ENCODE measurements around the gene MICAL1. TPM values are rescaled to one million over a fixed set of nuclear protein-coding genes. Genes with fewer than 3 reads are reported as not detected.
A peak's percentile ranks its signal among the peaks of the same experiment; 100 is the strongest.

MICAL1 gene
- total and polyA plus RNA-seq, 2 of the 8 experiments (the other 6 are each of a cell fraction or from before 2014, with no cell fraction given), result 42.5 to 55.4 TPM

- H2BK12ac ChIP-seq (ENCODE audit: low read depth, low read length), result no peak within 1 kb of the TSS
- peaks cover 0 to 8% of the 10 kb centered on the region in 2 experiments for H4K20me1 ChIP-seq (replicated peaks in 1 of 2; ENCODE audit: control insufficient read depth in 1 of 2, insufficient read depth in 2 of 2, low read length in 2 of 2)
- H3K9me3 ChIP-seq (ENCODE audit: insufficient read depth in 2 of 2, low read depth in 1 of 2, low read length in 1 of 2), result no peaks in the 10 kb centered on the region
- H2AK5ac ChIP-seq (ENCODE audit: low read depth, low read length), result no peak within 1 kb of the TSS
- H2BK5ac ChIP-seq (ENCODE audit: low read depth, low read length), result no peak within 1 kb of the TSS
- H3K79me1 ChIP-seq (ENCODE audit: low read depth, low read length), result peaks cover 3% of the 10 kb centered on the region
- peak within 1 kb of the TSS; percentile 72 to 81 for H3K4me2 ChIP-seq (ENCODE audit: insufficient read depth in 1 of 2, low read depth in 2 of 2, low read length in 2 of 2)
- DNase-seq (ENCODE audit: low read depth in 1 of 2, low spot score in 2 of 2) (peak; percentile 70 to 85), FAIRE-seq (no peak)
- H3K4ac ChIP-seq (replicated peaks; ENCODE audit: insufficient read length, low read depth, low read length), result no peak within 1 kb of the TSS
- peak within 1 kb of the TSS; percentile 61 to 94 (median 90) for H3K4me3 ChIP-seq (ENCODE audit: extremely low read depth in 1 of 4, insufficient read depth in 2 of 4, low read depth in 3 of 4, low read length in 4 of 4)
- H4K5ac ChIP-seq (ENCODE audit: insufficient read length, low read depth, low read length), result peak within 1 kb of the TSS; percentile 36
- ChIA-PET POLR2A (ENCODE audit: partially characterized antibody) (interaction anchor here (0.9 to 1.8 kb wide), 3 partner anchors 25 to 42 kb away, joined by 3 to 8 read pairs (median 4); partner anchors contain the start of genes PPIL6 and SMPD2), CTCF (ENCODE audit: partially characterized antibody) (interaction anchor here (1.1 to 1.5 kb wide), 2 partner anchors 41 to 192 kb away, joined by 3 to 4 read pairs; no protein-coding TSS in a partner anchor)
- no peak within 1 kb of the TSS for H3K14ac ChIP-seq (ENCODE audit: insufficient read length)
- H3K4me1 ChIP-seq (replicated peaks in 1 of 4; ENCODE audit: control insufficient read depth in 3 of 4, insufficient read depth in 4 of 4, low read length in 3 of 4), result peaks cover 2 to 15% (median 6%) of the 10 kb centered on the region in 4 experiments; a peak in 6 of 7 replicates
- WGBS, 2 experiments (ENCODE audit: extremely low coverage in 1 of 2, insufficient coverage in 1 of 2, insufficient read length in 1 of 2, insufficient replicate concordance in 2 of 2, low coverage in 1 of 2, low lambda C conversion rate in 2 of 2, missing lambda C conversion rate in 1 of 2), result 1% methylated on average over 24 of the region's 97 CpGs; no CpG with 5 or more reads in 1 of the 2 experiments
- peak within 1 kb of the TSS; percentile 70 for H4K8ac ChIP-seq (ENCODE audit: extremely low read depth, insufficient read depth, low read length)
- H2AFZ ChIP-seq (ENCODE audit: low read length), result peak within 1 kb of the TSS; percentile 64
- no peak within 1 kb of the TSS for H2BK15ac ChIP-seq (ENCODE audit: low read length)
- H3K18ac ChIP-seq (ENCODE audit: extremely low read depth, low read length), result no peak within 1 kb of the TSS
- H4K91ac ChIP-seq (replicated peaks; ENCODE audit: insufficient read length, low read length), result no peak within 1 kb of the TSS
- no peak within 1 kb of the TSS for H2BK20ac ChIP-seq (ENCODE audit: low read length)
- no peak within 1 kb of the TSS for H2BK120ac ChIP-seq (replicated peaks; ENCODE audit: low read depth, low read length)
- peak within 1 kb of the TSS; percentile 42 for H3K56ac ChIP-seq (replicated peaks; ENCODE audit: insufficient read length, low read depth, low read length)
- H3K9ac ChIP-seq (replicated peaks in 1 of 4; ENCODE audit: extremely low read depth in 1 of 4, low read depth in 3 of 4, low read length in 3 of 4), result peak within 1 kb of the TSS; percentile 52 to 95 (median 79)
- peak within 1 kb of the TSS; percentile 49; the same call in 1 of the 2 replicates for H3K27ac ChIP-seq (ENCODE audit: low read depth, low read length)
- no peaks in the 10 kb centered on the region for H3K27me3 ChIP-seq (replicated peaks in 1 of 4; ENCODE audit: control insufficient read depth in 3 of 4, extremely low read depth in 1 of 4, insufficient read depth in 3 of 4, low read length in 3 of 4)
- no peak within 1 kb of the TSS for H3K23ac ChIP-seq (ENCODE audit: insufficient read length)
- H3K23me2 ChIP-seq (ENCODE audit: low read depth, low read length), result peaks cover 7% of the 10 kb centered on the region; the same call in 1 of the 2 replicates
- peaks cover 4 to 28% (median 16%) of the 10 kb centered on the region in 4 experiments; a peak in 7 of 8 replicates for H3K36me3 ChIP-seq (ENCODE audit: control insufficient read depth in 2 of 4, insufficient read depth in 4 of 4, low read length in 3 of 4)
- H3K79me2 ChIP-seq (ENCODE audit: control insufficient read depth in 1 of 2, insufficient read depth in 2 of 2, low read length in 2 of 2), result peaks cover 20 to 44% of the 10 kb centered on the region in 2 experiments
- peak; percentile 74 for TF ChIP-seq E2F6 (IDR thresholded peaks at IDR 0.05)
- peak; percentile 37; the same call in 1 of the 2 replicates for TF ChIP-seq NRF1 (IDR thresholded peaks at IDR 0.05; ENCODE audit: low read depth, low read length)
- no peak; a peak in 1 of 4 replicates for TF ChIP-seq RAD21 (IDR thresholded peaks at IDR 0.05 in 1 of 2, conservative IDR thresholded peaks at IDR 0.05 in 1 of 2; ENCODE audit: low read depth in 2 of 2, low read length in 2 of 2)
- peak; percentile 78 for TF ChIP-seq PHF8 (conservative IDR thresholded peaks at IDR 0.05; ENCODE audit: low read depth, low read length)
- TF ChIP-seq HDAC6 (IDR thresholded peaks at IDR 0.05; ENCODE audit: low read depth, low read length), result no peak
- no peak for TF ChIP-seq KDM5A (IDR thresholded peaks at IDR 0.05; ENCODE audit: low read length)
- no peak for TF ChIP-seq JUN (IDR thresholded peaks at IDR 0.05; ENCODE audit: low read depth, low read length)
- TF ChIP-seq HDAC2 (IDR thresholded peaks at IDR 0.05; ENCODE audit: borderline replicate concordance in 1 of 2, low read depth in 2 of 2, low read length in 2 of 2), result no peak
Observed at GRCh38 chr6:109482905-109483734, 27.5 kb upstream of the MICAL1 start, which contains the start of gene ZBTB24. TSS of gene ZBTB24 (minus strand) at chr6:109483219. CDS start at chr6:109482026, 1,193 bp downstream.

Measured in H1 (cell line).